Measurements from ENCODE around the gene LRP1-AS.

LRP1-AS gene

DNA sequence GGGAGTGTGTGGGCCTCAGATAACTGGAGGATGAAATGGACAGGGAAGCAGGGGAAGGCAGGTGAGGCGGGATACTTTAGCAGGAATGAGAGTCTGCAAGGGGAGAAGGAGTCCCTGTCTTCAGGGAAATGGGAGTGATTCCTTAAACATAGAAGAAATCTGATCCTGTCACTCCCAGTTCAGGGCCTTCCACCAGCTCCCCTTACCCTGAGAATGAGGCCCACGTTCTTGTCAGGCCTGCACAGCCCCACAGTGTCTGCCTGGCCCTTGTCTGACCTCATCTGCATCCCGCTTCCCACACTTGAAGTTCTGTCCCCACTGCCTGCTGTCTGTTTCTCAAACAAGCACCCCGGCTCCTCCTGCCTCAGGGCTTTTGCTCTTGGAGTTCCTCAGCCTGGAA is 12.6 kb upstream of the LRP1-AS start:
- ATAC-seq (no peak), DNase-seq (no peak)

DNA sequence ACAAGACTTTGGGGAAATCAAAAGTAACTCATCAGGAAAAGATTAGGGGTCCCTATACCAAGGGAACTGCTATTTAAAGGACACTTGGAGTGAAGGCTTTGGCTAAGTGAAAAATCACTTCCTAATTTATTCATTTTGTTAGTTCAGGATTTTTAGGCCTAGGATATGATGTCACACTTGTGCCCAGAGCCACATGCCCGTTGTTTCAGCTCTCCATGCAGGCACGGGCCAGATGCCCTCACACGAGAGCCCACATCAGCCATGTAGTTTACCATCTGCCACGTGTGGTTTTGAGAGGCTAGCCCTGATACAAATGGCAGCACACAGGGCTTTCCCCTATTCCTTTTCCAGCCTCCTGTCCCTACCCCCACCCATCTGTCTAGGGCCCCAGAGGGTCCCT is 11.9 kb upstream of the LRP1-AS start:
- ATAC-seq (no peak), DNase-seq (no peak)

DNA sequence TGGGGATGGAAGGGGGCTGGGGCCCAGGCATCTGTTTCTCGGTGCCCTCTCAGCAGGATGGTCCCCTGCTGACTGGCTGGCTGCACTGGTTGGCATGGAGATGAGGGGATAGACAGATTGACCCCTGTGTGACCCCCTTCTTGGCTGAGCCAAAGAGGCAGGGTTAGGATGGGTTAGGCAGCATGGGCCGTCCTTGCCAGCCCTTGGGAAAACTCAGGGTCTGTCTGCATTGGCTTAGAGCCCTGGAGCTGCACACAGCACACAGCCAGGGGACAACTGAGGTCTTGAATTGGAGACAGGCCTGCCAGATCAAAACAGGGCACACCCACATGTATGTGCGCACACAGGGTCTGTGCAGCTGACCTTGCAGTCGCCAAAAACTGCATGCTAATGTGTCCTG is 11.2 kb upstream of the LRP1-AS start:
- no peak for ATAC-seq
- DNase-seq, result no peak

DNA sequence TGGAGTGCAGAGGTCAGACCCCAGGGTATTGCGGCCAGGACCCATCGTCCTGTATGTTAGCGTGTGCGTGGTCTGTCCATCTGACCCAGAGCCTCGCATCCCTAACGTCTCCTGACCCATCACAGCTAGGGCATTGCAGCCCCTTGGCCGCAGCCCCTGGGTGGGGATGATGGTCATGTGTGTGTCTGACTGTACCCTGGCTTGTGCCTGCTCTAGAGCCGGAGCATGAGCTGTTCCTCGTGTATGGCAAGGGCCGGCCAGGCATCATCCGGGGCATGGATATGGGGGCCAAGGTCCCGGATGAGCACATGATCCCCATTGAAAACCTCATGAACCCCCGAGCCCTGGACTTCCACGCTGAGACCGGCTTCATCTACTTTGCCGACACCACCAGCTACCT is 10.8 kb upstream of the LRP1-AS start:
- ATAC-seq (no peak), DNase-seq (no peak)

DNA sequence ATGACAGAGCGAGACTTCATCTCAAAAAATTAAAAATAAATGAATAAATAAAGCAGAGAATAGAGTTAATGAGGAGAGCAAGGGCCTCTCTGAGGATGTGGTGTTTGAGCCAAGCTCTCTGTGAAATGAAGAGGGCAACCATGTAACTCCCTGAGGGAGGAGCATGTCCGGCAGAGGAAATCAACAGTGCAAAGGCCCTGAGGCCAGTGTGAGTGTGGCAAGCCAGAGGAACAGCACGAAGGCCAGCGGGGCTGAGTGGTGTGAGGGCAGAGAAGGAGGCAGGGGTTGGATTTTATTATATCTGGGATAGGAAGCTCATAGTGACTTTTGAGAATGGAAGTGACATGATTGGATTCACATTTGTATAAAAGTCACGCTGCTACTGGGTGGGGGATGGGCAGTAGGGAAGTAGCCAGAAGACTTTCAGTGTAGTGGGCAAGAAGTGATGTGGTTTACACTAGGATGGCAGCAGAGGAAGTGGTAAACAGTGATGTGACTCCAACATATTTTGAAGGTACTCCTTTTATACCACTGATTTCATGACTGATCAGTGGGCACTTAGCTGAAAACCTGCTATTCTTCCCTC is 10.3 kb upstream of the LRP1-AS start:
- DNase-seq (no peak), ATAC-seq (no peak)

DNA sequence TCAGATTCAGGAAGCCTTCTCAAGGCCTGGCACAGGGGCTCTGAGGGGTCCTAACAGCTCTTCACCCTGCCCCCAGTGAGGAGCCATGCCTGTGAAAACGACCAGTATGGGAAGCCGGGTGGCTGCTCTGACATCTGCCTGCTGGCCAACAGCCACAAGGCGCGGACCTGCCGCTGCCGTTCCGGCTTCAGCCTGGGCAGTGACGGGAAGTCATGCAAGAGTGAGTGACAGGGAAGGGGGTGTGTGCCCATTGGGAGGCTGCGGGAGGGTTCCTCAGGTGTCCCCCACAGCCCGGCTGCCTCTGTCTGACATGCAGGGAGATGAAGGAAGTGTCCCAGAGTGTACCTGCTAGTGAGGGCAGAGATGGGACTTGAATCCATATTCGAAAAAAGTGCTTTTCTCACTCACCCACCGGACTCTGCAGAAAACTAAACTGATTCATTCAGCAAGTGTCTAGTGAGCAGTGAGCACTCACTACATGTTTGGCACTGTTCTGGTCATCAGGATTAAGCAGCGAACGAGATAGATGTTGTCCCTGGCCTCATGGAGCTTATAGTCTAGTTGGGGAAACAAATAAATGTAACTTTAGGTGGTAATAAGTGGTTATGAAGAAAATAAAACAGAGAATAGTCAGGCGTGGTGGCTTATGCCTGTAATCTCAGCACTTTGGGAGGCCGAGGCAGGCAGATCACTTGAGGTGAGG is 9.4 kb upstream of the LRP1-AS start:
- DNase-seq (no peak), ATAC-seq (no peak)

DNA sequence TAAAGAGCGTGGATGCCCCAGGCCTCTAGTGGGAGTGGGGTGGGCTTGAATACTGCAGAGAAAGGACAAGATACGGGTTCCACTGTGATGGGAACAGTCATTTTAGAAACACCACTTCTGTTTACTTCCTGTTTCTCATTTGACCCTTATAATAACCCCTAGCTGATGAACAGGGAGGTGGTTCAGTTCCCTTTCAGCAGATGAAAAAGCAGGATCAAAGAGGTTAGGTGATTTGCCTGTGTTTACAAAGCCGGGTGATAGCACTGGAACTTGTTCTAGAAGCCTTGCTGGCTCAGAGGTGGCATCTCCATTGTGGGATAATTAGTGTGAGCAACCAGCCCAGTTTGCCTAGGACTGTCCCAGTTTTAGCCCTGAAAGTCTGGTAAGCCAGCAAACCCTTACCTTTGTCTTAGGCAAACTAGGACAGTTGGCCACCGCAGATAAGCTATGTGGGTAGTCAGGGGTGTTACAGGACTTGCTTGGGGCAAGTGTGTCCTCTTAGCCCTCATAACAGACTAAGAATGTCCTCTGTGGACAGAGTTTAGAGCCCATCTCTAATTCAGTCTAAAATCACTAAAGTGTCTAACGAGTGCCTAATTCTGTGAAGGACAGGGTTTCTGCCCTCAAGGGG is 7.5 kb upstream of the LRP1-AS start:
- ATAC-seq (no peak), DNase-seq (no peak)

DNA sequence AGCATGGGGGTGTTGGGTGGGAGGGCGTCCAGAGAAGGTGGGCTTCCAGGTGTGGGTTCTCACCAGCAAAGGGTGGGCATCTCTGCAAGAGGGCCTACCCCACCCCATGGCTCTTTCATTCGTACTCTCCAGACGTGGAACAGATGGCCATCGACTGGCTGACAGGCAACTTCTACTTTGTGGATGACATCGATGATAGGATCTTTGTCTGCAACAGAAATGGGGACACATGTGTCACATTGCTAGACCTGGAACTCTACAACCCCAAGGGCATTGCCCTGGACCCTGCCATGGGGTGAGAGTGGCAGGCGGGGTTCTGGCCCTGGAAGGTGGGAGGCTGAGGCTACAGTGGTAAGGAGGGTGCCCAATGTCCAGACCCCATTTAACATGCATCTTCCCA is 6.7 kb upstream of the LRP1-AS start:
- no peak for DNase-seq
- ATAC-seq, result no peak

DNA sequence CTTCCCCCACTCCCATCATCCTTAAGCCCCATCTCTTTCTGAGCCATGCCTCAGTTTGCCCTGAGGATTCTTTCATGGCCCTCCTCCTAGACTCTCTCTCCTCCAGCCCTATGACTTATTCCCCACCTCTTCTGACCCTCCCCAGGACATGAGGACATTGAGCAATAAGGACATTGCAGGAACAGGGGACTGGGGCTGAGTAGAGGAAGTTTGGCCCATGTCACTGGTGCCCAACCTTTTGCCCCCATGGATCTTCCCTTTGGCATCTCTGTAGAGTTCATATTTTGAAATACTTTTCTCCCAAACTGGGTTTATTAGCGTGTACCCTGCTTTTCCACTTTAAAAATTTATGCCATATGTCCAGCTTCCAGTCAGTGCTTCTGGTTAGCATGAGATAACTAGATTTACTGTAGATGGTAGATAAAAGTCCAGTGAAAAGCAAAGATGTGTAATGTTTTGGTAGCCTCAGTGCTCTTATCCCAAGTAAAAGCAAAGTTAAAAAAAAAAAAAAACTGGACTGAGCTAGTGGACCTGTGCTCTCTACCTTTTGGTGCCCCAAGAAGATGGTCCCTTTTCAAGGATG is 6.1 kb upstream of the LRP1-AS start:
- ATAC-seq, result no peak
- no peak for DNase-seq

DNA sequence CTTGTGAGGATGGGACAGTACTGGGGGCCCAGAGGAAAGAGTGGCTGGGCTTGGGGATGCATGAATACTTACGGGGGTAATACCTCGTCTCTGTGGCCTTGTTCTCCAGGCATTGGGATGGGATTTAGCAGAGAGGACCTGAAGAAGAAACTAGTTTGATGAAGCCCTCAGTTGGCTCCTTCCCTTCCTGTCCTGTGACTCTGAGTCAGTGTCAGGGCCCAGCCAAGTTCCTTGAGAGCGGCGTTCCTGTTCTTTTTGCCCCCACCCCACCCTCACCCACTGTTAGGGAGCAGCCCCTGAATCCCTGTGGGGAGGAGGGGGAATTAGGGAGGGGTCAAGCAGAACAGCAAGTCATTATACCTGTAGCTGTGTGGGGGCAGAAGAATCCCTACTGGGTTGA is 5.2 kb upstream of the LRP1-AS start:
- DNase-seq, result no peak
- ATAC-seq, result no peak

DNA sequence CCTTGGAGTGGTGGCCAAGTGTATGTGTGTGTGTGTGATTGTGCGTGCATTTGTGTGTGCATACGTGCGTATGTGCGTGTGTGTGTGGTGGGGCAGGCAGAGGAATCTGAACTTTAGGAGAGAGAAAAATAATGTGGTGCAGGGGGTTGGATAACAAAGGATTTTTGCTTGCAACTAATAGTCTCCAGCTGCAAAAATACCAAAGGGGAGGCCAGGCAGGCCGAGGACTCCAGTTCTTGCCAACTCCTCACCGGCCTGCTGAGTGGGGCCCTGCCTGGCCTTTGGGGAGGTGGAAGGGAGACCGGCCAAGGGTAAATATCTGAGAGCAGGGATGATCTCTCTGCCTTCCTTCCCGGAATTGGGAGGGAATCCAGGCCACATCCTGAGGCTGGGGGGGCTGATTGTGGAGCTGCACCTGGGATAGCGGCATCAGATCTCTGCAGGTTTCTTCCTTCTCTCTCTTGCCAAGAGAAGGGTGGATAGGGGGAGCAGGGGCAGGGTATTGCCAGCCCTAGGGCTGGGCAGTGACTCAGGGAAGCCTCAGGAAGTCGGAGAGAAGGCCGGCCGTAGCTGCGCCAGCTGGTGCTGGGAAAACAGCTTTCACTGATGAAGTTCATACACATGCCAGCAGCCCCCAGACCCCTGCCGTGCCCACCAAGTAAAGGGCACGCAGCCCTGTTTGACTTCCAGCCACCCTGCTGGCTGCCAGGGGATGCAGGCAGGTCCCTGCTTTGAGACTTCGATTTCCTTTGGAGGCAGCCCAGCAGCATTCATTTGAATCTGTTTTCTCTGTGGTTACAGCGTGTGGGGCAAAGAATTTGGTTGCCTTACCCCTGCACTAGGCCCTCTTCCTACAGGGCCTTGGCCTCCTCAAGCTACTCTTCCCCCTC is 4.6 kb upstream of the LRP1-AS start:
- ATAC-seq (no peak), DNase-seq (no peak)

DNA sequence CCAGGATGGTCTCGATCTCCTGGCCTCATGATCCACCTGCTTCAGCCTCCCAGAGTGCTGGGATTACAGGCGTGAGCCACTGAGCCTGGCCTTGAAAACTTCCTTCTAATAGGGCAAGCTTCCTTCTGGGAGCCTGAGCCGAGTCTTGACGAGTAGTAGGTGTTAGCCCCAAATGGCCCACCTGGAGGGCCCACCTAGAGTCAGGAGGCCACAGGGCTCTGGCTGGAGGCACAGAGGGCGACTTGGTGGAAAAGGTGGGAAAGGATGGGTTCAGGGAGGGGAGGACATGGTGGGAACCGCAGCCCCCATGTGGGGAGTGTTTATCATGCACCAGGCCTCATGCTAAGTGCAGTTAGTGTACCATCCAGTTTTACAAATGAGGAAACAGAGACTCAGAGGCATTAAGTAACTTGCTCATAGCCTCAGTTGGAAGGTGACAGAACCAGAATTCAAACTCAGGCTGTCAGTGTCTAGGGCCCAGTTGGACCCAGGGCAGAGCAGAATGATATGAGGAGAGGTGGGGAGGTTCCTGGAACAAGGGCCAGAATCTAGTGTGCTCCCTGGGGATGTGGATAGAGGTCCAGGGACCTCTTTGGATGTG is 3.1 kb upstream of the LRP1-AS start:
- no peak for DNase-seq
- no peak for ATAC-seq

DNA sequence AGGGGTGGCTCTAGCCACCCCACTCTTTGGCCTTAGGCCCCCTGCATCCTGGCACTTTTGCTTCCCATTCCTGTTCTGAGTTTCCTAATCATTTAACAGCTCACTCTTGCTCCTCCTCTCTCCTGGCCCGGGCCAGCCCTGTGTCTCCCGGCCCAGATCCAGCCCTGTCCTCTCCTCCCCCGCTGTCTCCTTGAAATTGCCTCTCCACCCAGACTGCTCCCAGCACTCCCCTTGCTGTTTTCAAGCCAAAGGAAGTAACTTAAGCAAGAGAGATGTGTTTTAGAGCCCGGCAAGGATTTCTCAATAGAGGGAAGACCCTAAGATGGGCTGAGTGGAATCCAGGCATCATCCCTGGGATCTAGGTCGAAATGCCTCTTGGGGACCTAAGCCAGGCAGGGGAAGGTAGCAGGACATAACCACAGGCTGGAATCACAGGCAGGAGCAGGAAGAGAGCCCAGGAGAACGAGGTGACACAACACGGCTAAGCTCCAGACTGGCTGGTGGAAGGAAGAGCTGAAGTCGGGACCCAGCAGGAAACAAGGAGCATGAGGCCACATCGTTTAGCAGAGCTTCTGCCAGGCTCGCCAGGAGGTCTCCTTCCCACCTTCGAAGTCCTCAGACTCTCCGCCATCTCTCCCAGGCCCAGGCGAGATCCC is 2.0 kb upstream of the LRP1-AS start:
- DNase-seq, result no peak

DNA sequence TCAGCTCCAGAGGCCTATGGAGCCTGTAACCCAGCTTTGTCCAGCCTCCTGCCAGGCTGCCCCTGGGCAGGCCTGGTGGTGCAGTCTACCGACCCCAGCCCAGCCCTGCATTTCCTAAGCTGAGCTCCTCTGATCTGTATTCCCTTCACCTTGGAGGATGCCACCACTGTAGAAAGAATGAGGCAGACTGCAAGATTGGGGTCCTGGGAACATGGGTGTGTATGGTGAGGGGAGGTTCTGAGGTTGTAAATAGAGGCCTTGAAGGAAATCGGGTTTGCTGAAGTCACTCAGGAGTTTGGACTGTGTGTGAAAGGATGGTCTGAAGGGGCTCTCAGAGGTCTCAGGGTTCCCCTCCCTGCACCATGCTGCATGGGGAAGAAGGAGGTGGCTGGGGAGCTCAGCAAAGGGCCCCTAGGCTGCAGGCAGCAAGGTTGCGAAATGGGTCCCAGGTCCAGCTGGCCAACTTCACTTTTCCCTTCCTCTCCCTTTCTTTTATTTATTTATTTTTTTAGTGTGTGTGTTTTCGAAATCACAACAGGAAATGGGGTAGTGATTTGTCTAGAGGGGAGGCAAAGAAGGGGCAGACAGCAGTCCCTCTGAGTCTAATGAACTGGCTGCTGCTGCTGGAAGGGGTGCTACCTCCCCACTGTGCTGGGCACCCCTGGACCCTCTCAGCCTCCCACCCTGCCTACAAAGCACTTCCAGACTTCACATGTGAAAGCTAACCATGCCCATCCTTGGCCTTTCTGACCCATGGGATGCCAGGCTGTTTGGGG is 1.2 kb upstream of the LRP1-AS start:
- ATAC-seq (no peak), DNase-seq (no peak)

More for the DNA sequence above, 2.0 kb upstream of the LRP1-AS start:
- no peak for ATAC-seq

DNA sequence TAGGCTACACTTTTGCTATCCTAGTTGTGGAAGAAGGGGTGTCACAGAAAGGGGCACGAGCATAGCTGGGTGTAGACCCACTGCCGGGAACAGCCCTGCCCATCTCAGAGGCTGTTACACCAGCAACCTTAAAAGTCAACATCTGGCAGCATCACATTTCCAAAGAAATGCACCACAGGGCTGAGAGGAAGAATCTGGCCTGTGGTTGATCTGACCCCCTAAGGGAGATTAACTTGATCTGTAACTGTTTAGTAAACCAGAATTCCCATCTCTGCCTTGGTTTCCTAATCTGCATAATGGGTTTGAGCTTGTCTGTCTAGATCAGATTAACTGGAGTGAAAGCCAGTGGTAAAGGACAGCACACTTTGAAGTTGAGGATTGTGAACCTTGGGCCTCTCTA is 1.3 kb downstream of the LRP1-AS start:
- DNase-seq (no peak), ATAC-seq (no peak)

DNA sequence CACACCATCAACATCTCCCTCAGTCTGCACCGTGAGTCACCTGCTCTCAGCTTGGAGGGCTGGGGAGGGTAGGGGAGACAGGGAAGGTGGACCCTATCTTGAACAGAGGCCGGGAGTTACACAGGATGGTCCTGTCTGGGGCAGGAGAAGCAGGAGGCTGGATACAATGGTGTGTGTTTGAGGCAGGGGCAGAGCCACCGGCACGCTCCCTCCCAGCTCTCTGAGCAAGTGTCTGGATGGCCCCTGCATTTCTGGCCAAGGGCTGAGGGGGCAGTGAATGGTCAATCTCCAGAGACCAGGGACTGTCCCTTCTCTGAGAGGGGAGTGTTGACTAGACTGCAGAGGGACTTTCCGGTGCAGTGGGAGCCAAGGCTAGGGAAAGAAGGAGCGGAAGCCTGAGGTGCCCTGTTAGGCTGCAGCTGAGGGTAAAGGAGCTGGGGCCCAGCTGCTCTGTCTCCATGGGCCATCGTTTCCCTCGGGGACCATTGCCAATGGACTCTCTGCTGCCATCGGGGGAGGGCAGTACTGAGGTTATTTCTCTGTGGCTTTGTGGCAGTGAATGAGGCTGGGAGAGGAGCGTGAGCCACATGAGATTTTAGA is 1.9 kb downstream of the LRP1-AS start:
- DNase-seq (no peak), ATAC-seq (no peak)

DNA sequence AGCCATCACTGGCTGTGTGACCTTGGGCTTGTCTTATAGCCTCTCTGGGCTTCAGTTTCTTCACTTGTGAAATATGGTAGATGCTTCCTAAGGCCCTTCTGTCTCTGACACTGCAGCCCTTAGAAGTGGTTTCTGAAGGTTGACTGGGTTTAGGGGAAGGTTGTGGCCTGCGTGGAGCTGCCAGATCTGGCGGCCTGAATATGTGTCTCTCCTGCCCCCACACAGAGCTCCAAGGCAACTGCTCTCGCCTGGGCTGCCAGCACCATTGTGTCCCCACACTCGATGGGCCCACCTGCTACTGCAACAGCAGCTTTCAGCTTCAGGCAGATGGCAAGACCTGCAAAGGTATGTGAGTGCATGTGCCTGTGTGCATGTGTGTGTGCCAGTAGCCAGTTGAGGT is 4.0 kb downstream of the LRP1-AS start:
- DNase-seq (no peak), ATAC-seq (no peak)

DNA sequence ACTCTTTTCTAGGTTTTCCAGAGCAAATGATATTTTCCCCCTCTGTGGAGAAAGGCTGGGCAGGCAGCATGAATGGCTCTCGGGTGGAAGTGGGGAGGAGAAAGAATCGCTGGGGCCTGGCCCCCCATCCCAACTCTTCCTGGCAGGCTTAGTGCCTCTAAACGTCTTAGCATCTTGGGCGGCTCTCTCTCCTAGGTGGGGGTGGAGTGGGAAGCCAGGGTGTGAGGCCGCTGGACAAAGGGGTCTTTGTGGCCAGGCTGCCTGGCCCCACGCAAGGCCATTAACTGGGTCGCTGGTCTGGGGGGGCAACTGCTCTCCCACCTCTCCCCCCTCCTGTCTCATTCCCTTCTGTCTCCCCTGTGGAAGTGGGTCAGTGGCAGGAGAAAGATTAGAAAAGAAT is 4.7 kb downstream of the LRP1-AS start:
- no peak for DNase-seq
- ATAC-seq, result no peak

DNA sequence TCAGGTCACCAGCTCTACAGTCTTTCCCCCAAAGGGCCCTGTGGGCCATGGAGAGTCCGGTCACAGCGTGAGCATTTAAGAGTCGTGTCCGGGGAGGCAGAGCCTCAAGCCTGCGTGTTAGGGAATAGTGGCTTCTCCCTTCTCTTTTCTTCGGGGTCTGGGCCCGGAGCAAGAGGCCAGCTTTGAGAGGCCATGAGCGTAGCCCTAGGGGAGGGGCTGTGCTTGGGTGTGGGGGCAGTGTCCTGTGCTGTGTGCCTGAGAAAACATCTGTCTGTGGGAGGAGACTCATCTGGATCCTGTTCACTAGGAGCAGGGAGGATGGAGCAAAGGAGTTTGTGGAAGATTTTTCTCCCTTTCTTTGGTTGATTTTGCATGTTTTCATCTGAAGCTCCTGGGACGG is 5.3 kb downstream of the LRP1-AS start:
- no peak for ATAC-seq

DNA sequence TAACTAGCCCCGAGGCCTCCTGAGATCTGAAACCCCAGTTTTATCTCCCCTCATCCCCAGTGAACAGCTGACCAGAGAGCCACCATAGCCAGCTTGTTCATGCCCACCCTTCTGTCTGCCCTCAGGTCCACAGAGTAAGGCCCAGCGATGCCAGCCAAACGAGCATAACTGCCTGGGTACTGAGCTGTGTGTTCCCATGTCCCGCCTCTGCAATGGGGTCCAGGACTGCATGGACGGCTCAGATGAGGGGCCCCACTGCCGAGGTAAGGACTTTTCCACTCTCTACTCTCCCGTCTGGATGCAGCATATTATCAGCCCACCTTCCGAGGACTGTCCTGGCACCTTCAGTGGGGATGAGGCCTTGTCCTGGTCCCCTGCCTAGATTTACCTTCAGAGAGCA is 6.2 kb downstream of the LRP1-AS start:
- ATAC-seq (no peak), DNase-seq (no peak)

More for the DNA sequence above, 5.3 kb downstream of the LRP1-AS start:
- DNase-seq, result no peak

Measured in stimulated activated naive CD8-positive, alpha-beta T cell treated with anti-CD3 and anti-CD28 coated beads, Interleukin-15, Interleukin-2, amounts not matched to agents 100 U/mL and 50 U/mL, for 24 hours (primary cell).